CD14-positive monocyte (primary cell): Measurements from ENCODE around the gene TNPO3. TPM values are rescaled to one million over a fixed set of nuclear protein-coding genes. Genes with fewer than 3 reads are reported as not detected.

Source experiments
- DNase-seq, 3 donors: peaks; one replicate each; pipeline ENCODE4 v3.0.0-alpha.2; 2011 to 2022
- H2AFZ ChIP-seq: 2 replicates; pipeline ENCODE4 v1.6.0; 2012; ENCODE audit warnings: mild to moderate bottlenecking, low read depth, low read length, inconsistent platforms; ENCODE audit not compliant: insufficient read depth, poor library complexity, severe bottlenecking
- H3K27ac ChIP-seq, 2 donors: 1 replicate in 1 of 2; 2 replicates in 1 of 2; pipeline ENCODE4 v1.5.1; 2012 to 2013; ENCODE audit warnings: low read length in 2 of 2, control low read depth in 1 of 2, inconsistent platforms in 1 of 2, low read depth in 1 of 2, mild to moderate bottlenecking in 1 of 2
- H3K27me3 ChIP-seq, 2 donors: one replicate each; pipeline versions ENCODE4 v1.6.0 to v1.6.1; 2011 to 2013; ENCODE audit warnings: low read length in 2 of 2; ENCODE audit not compliant: control insufficient read depth in 2 of 2, insufficient read depth in 2 of 2
- H3K36me3 ChIP-seq, 2 donors: replicated peaks in 1 of 2; 1 replicate in 1 of 2; 2 replicates in 1 of 2; pipeline versions ENCODE4 v1.5.1 to v1.6.1; 2012 to 2013; ENCODE audit warnings: low read length in 2 of 2, control low read depth in 1 of 2, inconsistent platforms in 1 of 2, mild to moderate bottlenecking in 1 of 2; ENCODE audit not compliant: insufficient read depth in 2 of 2, control insufficient read depth in 1 of 2
- H3K4me1 ChIP-seq, 2 donors: 1 replicate in 1 of 2; 2 replicates in 1 of 2; pipeline versions ENCODE4 v1.5.1 to v1.6.1; 2012 to 2013; ENCODE audit warnings: low read length in 2 of 2, control low read depth in 1 of 2, inconsistent platforms in 1 of 2, mild to moderate bottlenecking in 1 of 2, moderate library complexity in 1 of 2; ENCODE audit not compliant: insufficient read depth in 2 of 2, control insufficient read depth in 1 of 2
- H3K4me2 ChIP-seq: replicated peaks from 2 replicates; pipeline ENCODE3; 2012; ENCODE audit warnings: low read length, moderate library complexity, mild to moderate bottlenecking; ENCODE audit not compliant: poor library complexity, severe bottlenecking; ENCODE audit errors: extremely low read depth
- H3K4me3 ChIP-seq, 3 experiments: fragments of 200-600 bp in 1 of 3; sonication (generic) in 1 of 3; replicated peaks in 1 of 3; 1 replicate in 2 of 3; 2 replicates in 1 of 3; pipeline ENCODE4 v1.5.1; 2011 to 2013; ENCODE audit warnings: low read length in 3 of 3, mild to moderate bottlenecking in 3 of 3, control low read depth in 2 of 3, low read depth in 2 of 3, inconsistent platforms in 1 of 3, moderate library complexity in 1 of 3
- H3K79me2 ChIP-seq: 2 replicates; pipeline ENCODE4 v1.6.0; 2012; ENCODE audit warnings: mild to moderate bottlenecking, control low read depth, inconsistent platforms, low read length, moderate library complexity; ENCODE audit not compliant: insufficient read depth
- H3K9ac ChIP-seq: 2 replicates; pipeline ENCODE4 v1.6.0; 2017; ENCODE audit warnings: low read length, mild to moderate bottlenecking; ENCODE audit not compliant: insufficient read depth, poor library complexity, severe bottlenecking
- H3K9me3 ChIP-seq, 2 donors: replicated peaks in 1 of 2; 1 replicate in 1 of 2; 2 replicates in 1 of 2; pipeline versions ENCODE4 v1.5.1 to v1.6.1; 2012 to 2013; ENCODE audit warnings: low read length in 2 of 2, control low read depth in 1 of 2; ENCODE audit not compliant: control insufficient read depth in 1 of 2, insufficient read depth in 1 of 2
- H4K20me1 ChIP-seq: 2 replicates; pipeline ENCODE4 v1.6.0; 2012; ENCODE audit warnings: mild to moderate bottlenecking, low read length, control low read depth, moderate library complexity; ENCODE audit not compliant: insufficient read depth
- H3K27ac Mint-ChIP-seq, 7 donors: one replicate each; pipeline ENCODE4 v1.8.0; 2020; ENCODE audit warnings: mild to moderate bottlenecking in 7 of 7, mixed read lengths in 7 of 7, moderate library complexity in 6 of 7, inconsistent platforms in 2 of 7
- H3K27me3 Mint-ChIP-seq, 3 donors: one replicate each; pipeline ENCODE4 v1.8.0; 2021 to 2022; ENCODE audit warnings: low read depth in 3 of 3, mild to moderate bottlenecking in 3 of 3, mixed read lengths in 3 of 3, moderate library complexity in 3 of 3, inconsistent platforms in 1 of 3
- H3K36me3 Mint-ChIP-seq, 2 donors: one replicate each; pipeline ENCODE4 v1.8.0; 2020; ENCODE audit warnings: mixed read lengths in 2 of 2, inconsistent platforms in 1 of 2, mild to moderate bottlenecking in 1 of 2
- H3K4me1 Mint-ChIP-seq: one replicate; pipeline ENCODE4 v1.8.0; 2020; ENCODE audit warnings: mild to moderate bottlenecking, mixed read lengths
- H3K4me3 Mint-ChIP-seq, 2 donors: one replicate each; pipeline ENCODE4 v1.8.0; 2020; ENCODE audit warnings: mild to moderate bottlenecking in 2 of 2, mixed read lengths in 2 of 2, moderate library complexity in 1 of 2
- H3K9me3 Mint-ChIP-seq, 7 donors: one replicate each; pipeline ENCODE4 v1.8.0; 2020 to 2022; ENCODE audit warnings: mixed read lengths in 7 of 7, mild to moderate bottlenecking in 6 of 7, moderate library complexity in 6 of 7, inconsistent platforms in 2 of 7
- WGBS: methylation state at CpG from one replicate; pipeline ENCODE4 v1.1.5; 2013; ENCODE audit warnings: missing lambda C conversion rate; ENCODE audit not compliant: insufficient coverage; 5-methylcytosine and 5-hydroxymethylcytosine counted together
- intact Hi-C, 2 donors: fragments of 100-400 bp; cut with micrococcal nuclease; formaldehyde crosslinking; loops; one replicate each; pipeline versions ENCODE4 v1.15.0 to v1.15.1; 2023
- polyA plus RNA-seq, 3 donors: library from polyadenylated mRNA; depleted of rRNA in 1 of 3; unstranded in 2 of 3; stranded (reverse) in 1 of 3; fragments of 300-500 nt in 2 of 3; fragments of >200 nt in 1 of 3; fragmentation: Illumina TruSeq in 2 of 3; gene quantifications; 1 replicate in 2 of 3; 2 replicates in 1 of 3; pipeline ENCODE4 v1.2.3, GENCODE V29; 2012 to 2021
- TF ChIP-seq, protein P1 (sequence below): fragments of 200-600 bp; IDR thresholded peaks from one replicate; pipeline ENCODE4 v1.8.0; 2022; ENCODE audit warnings: antibody characterized with exemption, mild to moderate bottlenecking

The TNPO3 gene
- polyA plus RNA-seq, 3 donors = 17.0 to 23.8 (median 19.7) TPM

DNA sequence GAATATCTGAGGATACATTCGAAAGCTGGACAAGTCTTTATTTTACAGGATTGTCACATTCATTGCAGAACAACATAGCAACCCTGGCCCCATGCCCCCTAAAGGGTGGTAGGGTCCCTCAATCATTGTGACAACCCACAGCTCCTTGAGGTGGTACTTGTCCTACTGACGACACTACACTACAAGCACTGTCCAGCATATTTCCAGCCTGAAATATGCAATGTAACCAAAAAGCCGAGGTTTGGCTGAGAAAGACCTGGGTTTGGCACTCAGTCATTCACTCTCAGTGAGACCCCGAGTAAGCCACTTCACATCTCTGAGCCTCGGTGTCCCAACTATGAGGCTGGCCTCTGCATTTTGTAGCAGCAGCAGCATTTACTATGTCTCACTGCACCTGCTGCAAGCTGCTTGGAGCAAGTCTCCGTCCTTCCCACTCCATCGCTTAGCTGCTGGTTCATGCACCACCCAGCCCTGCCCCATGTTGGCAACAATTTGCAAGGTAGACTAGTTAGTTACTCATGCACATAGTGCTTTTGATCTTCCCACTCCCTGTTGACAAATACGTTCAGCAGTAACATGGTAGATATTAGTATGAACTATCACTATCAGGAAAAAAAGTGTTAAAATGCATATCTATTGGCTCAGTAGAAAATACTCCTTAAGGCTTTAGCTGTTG, 43.6 kb upstream of the TNPO3 start:
- no peak overlapping the region for H3K4me2 ChIP-seq
- no peaks in the 10 kb centered on the region for H3K9me3 ChIP-seq
- peaks cover 0 to 4% (median 0%) of the 10 kb centered on the region in 3 donors for H3K27me3 Mint-ChIP-seq
- no peaks in the 10 kb centered on the region for H4K20me1 ChIP-seq
- H3K79me2 ChIP-seq = no peaks in the 10 kb centered on the region
- H3K36me3 ChIP-seq = no peaks in the 10 kb centered on the region
- intact Hi-C loops = loop anchor here in 1 of 2 donors (10.0 kb wide), 1 partner anchor 194 kb away; no protein-coding TSS in a partner anchor
- no peak overlapping the region for H3K4me3 Mint-ChIP-seq
- 95% methylated on average over 6 of the region's 8 CpGs for WGBS
- H3K27ac ChIP-seq = no peak overlapping the region
- no peak overlapping the region for H2AFZ ChIP-seq
- H3K27ac Mint-ChIP-seq = no peak overlapping the region
- peaks cover 4 to 9% of the 10 kb centered on the region in 2 donors for H3K4me1 ChIP-seq
- no peak overlapping the region for H3K9ac ChIP-seq
- H3K4me3 ChIP-seq = no peak overlapping the region
- no peaks in the 10 kb centered on the region for H3K9me3 Mint-ChIP-seq
- peaks cover 18% of the 10 kb centered on the region for H3K4me1 Mint-ChIP-seq
- TF ChIP-seq, protein P1, sequence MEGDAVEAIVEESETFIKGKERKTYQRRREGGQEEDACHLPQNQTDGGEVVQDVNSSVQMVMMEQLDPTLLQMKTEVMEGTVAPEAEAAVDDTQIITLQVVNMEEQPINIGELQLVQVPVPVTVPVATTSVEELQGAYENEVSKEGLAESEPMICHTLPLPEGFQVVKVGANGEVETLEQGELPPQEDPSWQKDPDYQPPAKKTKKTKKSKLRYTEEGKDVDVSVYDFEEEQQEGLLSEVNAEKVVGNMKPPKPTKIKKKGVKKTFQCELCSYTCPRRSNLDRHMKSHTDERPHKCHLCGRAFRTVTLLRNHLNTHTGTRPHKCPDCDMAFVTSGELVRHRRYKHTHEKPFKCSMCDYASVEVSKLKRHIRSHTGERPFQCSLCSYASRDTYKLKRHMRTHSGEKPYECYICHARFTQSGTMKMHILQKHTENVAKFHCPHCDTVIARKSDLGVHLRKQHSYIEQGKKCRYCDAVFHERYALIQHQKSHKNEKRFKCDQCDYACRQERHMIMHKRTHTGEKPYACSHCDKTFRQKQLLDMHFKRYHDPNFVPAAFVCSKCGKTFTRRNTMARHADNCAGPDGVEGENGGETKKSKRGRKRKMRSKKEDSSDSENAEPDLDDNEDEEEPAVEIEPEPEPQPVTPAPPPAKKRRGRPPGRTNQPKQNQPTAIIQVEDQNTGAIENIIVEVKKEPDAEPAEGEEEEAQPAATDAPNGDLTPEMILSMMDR = no peak
- no peak for DNase-seq
- H3K36me3 Mint-ChIP-seq = no peaks in the 10 kb centered on the region
- no peaks in the 10 kb centered on the region for H3K27me3 ChIP-seq

DNA sequence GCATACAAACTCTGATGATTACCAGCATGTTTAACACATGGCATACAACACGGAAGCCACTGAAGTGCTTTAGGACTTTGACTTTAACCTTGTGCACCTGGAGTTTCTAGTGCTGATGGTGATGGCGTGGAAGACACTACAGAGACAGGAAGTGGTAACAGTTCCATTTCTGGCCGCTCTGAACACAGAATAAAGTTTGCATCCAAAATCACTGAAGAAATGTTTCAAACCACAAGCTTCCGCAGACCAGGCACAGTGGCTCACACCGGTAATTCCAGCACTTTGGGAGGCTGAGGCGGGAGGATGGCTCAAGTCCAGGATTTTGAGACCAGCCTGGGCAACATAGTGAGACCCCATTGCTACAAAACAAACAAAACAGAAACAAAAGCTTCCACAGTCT, 40.3 kb upstream of the TNPO3 start:
- no peak for DNase-seq
- peaks cover 16% of the 10 kb centered on the region in 2 donors for H3K4me1 ChIP-seq
- Mint-ChIP-seq H3K4me3 (peak overlapping the region in 1 of 2 donors; percentile 67), H3K4me1 (peaks cover 32% of the 10 kb centered on the region), H3K27me3 (peaks cover 0 to 1% (median 0%) of the 10 kb centered on the region in 3 donors), H3K27ac (peak overlapping the region in 3 of 7 donors; percentile 6 to 80 (median 46)), H3K9me3 (no peaks in the 10 kb centered on the region), H3K36me3 (no peaks in the 10 kb centered on the region)
- H3K4me2 ChIP-seq = no peak overlapping the region
- no peak overlapping the region for H3K9ac ChIP-seq
- no peak overlapping the region for H3K27ac ChIP-seq
- H3K36me3 ChIP-seq = no peaks in the 10 kb centered on the region
- intact Hi-C loops = loop anchor here in 1 of 2 donors (10.0 kb wide), 1 partner anchor 190 kb away; no protein-coding TSS in a partner anchor
- TF ChIP-seq, protein P1 = no peak
- no peaks in the 10 kb centered on the region for H3K9me3 ChIP-seq
- H3K27me3 ChIP-seq = no peaks in the 10 kb centered on the region
- peak overlapping the region; percentile 48 for H2AFZ ChIP-seq
- 6% methylated on average over 3 of the region's 6 CpGs for WGBS
- H3K4me3 ChIP-seq = no peak overlapping the region
- H4K20me1 ChIP-seq = no peaks in the 10 kb centered on the region
- H3K79me2 ChIP-seq = no peaks in the 10 kb centered on the region
